Smooth muscle cell (in vitro differentiated cells): ENCODE data around the gene DNM1. TPM values are rescaled to one million over a fixed set of nuclear protein-coding genes. Genes with fewer than 3 reads are reported as not detected.
A peak's percentile ranks its signal among the peaks of the same experiment; 100 is the strongest.

Experiments
- DNase-seq: peaks from one replicate; lab custom pipeline; 2025; ENCODE audit not compliant: unreplicated experiment; lab: John Stamatoyannopoulos, UW
- H2AFZ ChIP-seq: fragments of 200-600 bp; sonication (generic); 2 replicates; pipeline ENCODE4 v1.6.0; 2016; ENCODE audit warnings: antibody characterized with exemption, low read depth, mild to moderate bottlenecking
- H3F3A ChIP-seq: fragments of 200-600 bp; sonication (generic); 2 replicates; pipeline ENCODE4 v1.6.0; 2017; ENCODE audit warnings: antibody characterized with exemption, low read depth
- H3K27ac ChIP-seq: fragments of 200-600 bp; sonication (generic); 2 replicates; pipeline ENCODE4 v1.5.1; 2016; ENCODE audit warnings: low read depth, mild to moderate bottlenecking
- H3K27me3 ChIP-seq: fragments of 200-600 bp; sonication (generic); 2 replicates; pipeline ENCODE4 v1.6.1; 2016; ENCODE audit warnings: low read depth, mild to moderate bottlenecking
- H3K36me3 ChIP-seq: fragments of 200-600 bp; sonication (generic); 2 replicates; pipeline ENCODE4 v1.5.1; 2016; ENCODE audit warnings: low read depth
- H3K4me1 ChIP-seq: fragments of 200-600 bp; sonication (generic); 2 replicates; pipeline ENCODE4 v1.5.1; 2016; ENCODE audit warnings: low read depth
- H3K4me2 ChIP-seq: fragments of 200-600 bp; sonication (generic); 2 replicates; pipeline ENCODE4 v1.6.0; 2016; ENCODE audit warnings: mild to moderate bottlenecking
- H3K4me3 ChIP-seq: fragments of 200-600 bp; sonication (generic); 2 replicates; pipeline ENCODE4 v1.5.1; 2016; ENCODE audit warnings: mild to moderate bottlenecking
- H3K79me2 ChIP-seq: fragments of 200-600 bp; sonication (generic); 2 replicates; pipeline ENCODE4 v1.6.0; 2016; ENCODE audit warnings: low read depth, mild to moderate bottlenecking
- H3K9ac ChIP-seq: fragments of 200-600 bp; sonication (generic); 2 replicates; pipeline ENCODE4 v1.6.0; 2016; ENCODE audit warnings: low read depth
- H3K9me3 ChIP-seq: fragments of 200-600 bp; sonication (generic); replicated peaks from 2 replicates; pipeline ENCODE4 v1.5.1; 2016; ENCODE audit warnings: low read depth
- H4K20me1 ChIP-seq: fragments of 200-600 bp; sonication (generic); 2 replicates; pipeline ENCODE4 v1.6.0; 2016; ENCODE audit warnings: low read depth
- WGBS: methylation state at CpG from one replicate; pipeline ENCODE4 v1.1.7; 2016; ENCODE audit warnings: low lambda C conversion rate; 5-methylcytosine and 5-hydroxymethylcytosine counted together
- polyA plus RNA-seq: library from polyadenylated mRNA; unstranded; fragments of >200 nt; fragmentation: Nextera tagmentation; extraction: Ambion mirVana; gene quantifications from 2 replicates; pipeline ENCODE4 v1.2.1, GENCODE V29; 2016
- total RNA-seq: library from RNA; depleted of rRNA; stranded (reverse); fragments of >200 nt; gene quantifications from 2 replicates; pipeline ENCODE4 v1.2.3, GENCODE V29; 2014
- TF ChIP-seq, protein P1 (sequence below): fragments of 200-600 bp; sonication (generic); IDR thresholded peaks from 2 replicates; pipeline ENCODE4 v1.5.1; 2017; ENCODE audit warnings: borderline replicate concordance, mild to moderate bottlenecking, antibody characterized with exemption; ENCODE audit not compliant: insufficient read depth, poor library complexity, severe bottlenecking

Gene DNM1
- total and polyA plus RNA-seq, 2 experiments from 2014 or later: 25.3 to 50.7 TPM

DNA sequence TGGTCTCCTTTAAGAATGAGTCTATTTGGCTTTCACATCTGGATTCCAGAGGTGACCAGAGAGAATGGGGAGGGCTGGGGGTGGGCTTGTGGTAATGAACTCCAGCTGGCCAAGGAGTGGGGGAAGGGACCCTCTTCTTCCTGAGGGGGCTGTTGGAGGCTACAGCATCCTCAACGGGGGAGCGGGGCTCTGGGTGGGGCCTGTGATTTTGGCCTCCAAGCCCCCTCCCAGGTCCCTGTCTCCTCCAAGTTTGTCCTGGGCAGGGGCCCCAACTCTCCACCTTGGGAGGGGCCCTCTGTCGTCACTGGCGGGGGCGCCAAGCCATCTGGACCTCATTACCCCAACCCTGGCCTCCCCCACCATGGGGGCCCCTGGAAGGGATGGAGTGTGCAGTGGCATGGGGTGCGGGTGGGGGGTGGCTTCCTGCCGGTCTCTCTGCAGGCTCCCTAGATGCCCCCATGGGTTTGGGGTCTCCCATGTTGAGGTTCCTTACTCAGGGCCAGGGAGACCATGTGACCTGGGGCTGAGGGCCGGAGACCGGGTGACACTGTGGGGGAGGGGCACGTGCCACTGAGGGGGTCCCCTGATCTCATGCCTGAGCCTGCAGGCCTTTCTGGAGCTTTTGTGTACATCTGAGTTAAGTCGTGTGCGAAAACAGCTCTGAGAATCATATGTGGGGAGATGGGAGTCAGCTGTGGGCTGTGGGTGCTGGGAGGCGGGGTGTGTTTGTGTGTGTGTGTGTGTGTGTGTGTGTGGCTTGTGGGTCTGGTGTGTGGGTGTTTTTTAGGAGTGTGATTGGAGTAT is 40.2 kb downstream of the DNM1 start:
- Histone ChIP-seq H3K27ac (peak overlapping the region; percentile 66), H3K9ac (no peak overlapping the region), H3K4me1 (peaks cover 16% of the 10 kb centered on the region), H3K4me3 (peak overlapping the region; percentile 50), H3K9me3 (no peaks in the 10 kb centered on the region), H3K79me2 (no peaks in the 10 kb centered on the region), H4K20me1 (no peaks in the 10 kb centered on the region), H3K36me3 (no peaks in the 10 kb centered on the region), H3K27me3 (no peaks in the 10 kb centered on the region), H3F3A (peaks cover 24% of the 10 kb centered on the region), H2AFZ (no peak overlapping the region), H3K4me2 (peak overlapping the region; percentile 86)
- WGBS: 45% methylated on average over 12 of the region's 13 CpGs
- DNase-seq: no peak
- TF ChIP-seq, protein P1, sequence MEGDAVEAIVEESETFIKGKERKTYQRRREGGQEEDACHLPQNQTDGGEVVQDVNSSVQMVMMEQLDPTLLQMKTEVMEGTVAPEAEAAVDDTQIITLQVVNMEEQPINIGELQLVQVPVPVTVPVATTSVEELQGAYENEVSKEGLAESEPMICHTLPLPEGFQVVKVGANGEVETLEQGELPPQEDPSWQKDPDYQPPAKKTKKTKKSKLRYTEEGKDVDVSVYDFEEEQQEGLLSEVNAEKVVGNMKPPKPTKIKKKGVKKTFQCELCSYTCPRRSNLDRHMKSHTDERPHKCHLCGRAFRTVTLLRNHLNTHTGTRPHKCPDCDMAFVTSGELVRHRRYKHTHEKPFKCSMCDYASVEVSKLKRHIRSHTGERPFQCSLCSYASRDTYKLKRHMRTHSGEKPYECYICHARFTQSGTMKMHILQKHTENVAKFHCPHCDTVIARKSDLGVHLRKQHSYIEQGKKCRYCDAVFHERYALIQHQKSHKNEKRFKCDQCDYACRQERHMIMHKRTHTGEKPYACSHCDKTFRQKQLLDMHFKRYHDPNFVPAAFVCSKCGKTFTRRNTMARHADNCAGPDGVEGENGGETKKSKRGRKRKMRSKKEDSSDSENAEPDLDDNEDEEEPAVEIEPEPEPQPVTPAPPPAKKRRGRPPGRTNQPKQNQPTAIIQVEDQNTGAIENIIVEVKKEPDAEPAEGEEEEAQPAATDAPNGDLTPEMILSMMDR: no peak

GRCh38 chr9:128244091-128244836 is 41.1 kb downstream of the DNM1 start:
- DNase-seq: no peak
- Histone ChIP-seq H3K9me3 (no peaks in the 10 kb centered on the region), H3F3A (peaks cover 24% of the 10 kb centered on the region), H3K27ac (peak overlapping the region; percentile 91), H3K27me3 (no peaks in the 10 kb centered on the region), H3K79me2 (no peaks in the 10 kb centered on the region), H3K9ac (peak overlapping the region; percentile 68), H3K4me1 (peaks cover 16% of the 10 kb centered on the region), H3K4me3 (peak overlapping the region; percentile 50), H3K36me3 (no peaks in the 10 kb centered on the region), H2AFZ (no peak overlapping the region), H3K4me2 (peak overlapping the region; percentile 86), H4K20me1 (no peaks in the 10 kb centered on the region)
- TF ChIP-seq, protein P1: no peak
- 82% methylated on average over 10 of the region's 13 CpGs for WGBS

DNA sequence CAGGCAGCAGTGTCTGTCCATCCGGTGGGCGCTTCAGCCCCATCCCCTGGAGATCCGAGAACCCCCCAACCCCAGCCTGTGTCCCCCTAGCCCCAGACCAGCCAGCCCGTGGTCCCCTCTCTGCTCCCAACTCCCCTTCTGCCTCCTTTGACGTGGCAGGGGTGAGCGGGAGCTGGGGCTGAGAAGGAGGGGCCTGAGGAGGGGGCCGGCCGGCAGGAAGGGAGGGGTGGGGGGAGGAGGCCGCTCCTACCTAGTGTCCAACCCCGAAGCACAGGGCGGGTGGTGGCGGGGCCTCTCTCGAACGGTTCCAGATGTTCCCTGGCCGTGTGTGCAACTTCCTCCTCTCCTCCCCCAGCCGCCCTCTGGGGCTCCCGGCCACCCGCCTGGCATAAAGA is 41.7 kb downstream of the DNM1 start:
- Histone ChIP-seq H3K4me3 (peak overlapping the region; percentile 50), H3K79me2 (no peaks in the 10 kb centered on the region), H4K20me1 (no peaks in the 10 kb centered on the region), H3K36me3 (no peaks in the 10 kb centered on the region), H3K27me3 (no peaks in the 10 kb centered on the region), H3F3A (peaks cover 27% of the 10 kb centered on the region), H3K9me3 (no peaks in the 10 kb centered on the region), H3K9ac (peak overlapping the region; percentile 68), H3K27ac (peak overlapping the region; percentile 91), H3K4me2 (peak overlapping the region; percentile 86), H3K4me1 (peaks cover 16% of the 10 kb centered on the region), H2AFZ (no peak overlapping the region)
- DNase-seq: peak; percentile 62
- 25% methylated on average over 9 of the region's 18 CpGs for WGBS
- TF ChIP-seq, protein P1: no peak
